Psoas muscle (tissue), 8 donors: ENCODE measurements around the gene CIBAR2. TPM values are rescaled to one million over a fixed set of nuclear protein-coding genes. Genes with fewer than 3 reads are reported as not detected.

Experiments used
- ATAC-seq, 4 donors: fragments of 200-7000 bp; cut with Tn5 transposase; one replicate each; pipeline ENCODE4 v1.9.1; 2020; ENCODE audit warnings: moderate library complexity in 3 of 4, mild to moderate bottlenecking in 2 of 4
- DNase-seq, 2 donors: peaks; one replicate each; pipeline ENCODE4 v3.0.0-alpha.2; 2020
- H3K27ac ChIP-seq: fragments of 200-600 bp; one replicate; pipeline ENCODE4 v1.8.0; 2022
- H3K27me3 ChIP-seq, 3 donors: fragments of 200-600 bp in 1 of 3; one replicate each; pipeline versions ENCODE4 v1.6.1 to v1.8.0; 2013 to 2022; ENCODE audit warnings: low read length in 2 of 3, mild to moderate bottlenecking in 2 of 3, moderate library complexity in 1 of 3; ENCODE audit not compliant: insufficient read depth in 3 of 3
- H3K36me3 ChIP-seq, 2 donors: fragments of 200-600 bp in 1 of 2; one replicate each; pipeline versions ENCODE4 v1.6.1 to v1.8.0; 2013 to 2022; ENCODE audit warnings: low read depth in 1 of 2, mild to moderate bottlenecking in 1 of 2, moderate library complexity in 1 of 2; ENCODE audit not compliant: insufficient read depth in 1 of 2
- H3K4me1 ChIP-seq: fragments of 200-600 bp; one replicate; pipeline ENCODE4 v1.8.0; 2022
- H3K4me3 ChIP-seq: fragments of 200-600 bp; one replicate; pipeline ENCODE4 v1.8.0; 2022; ENCODE audit warnings: mild to moderate bottlenecking
- H3K9me3 ChIP-seq: fragments of 200-600 bp; one replicate; pipeline ENCODE4 v1.8.0; 2022
- WGBS, 3 donors: extraction: QIAGEN DNeasy Blood & Tissue Kit; methylation state at CpG; one replicate each; pipeline versions ENCODE4 v1.1.6 to v1.1.7; 2013; 5-methylcytosine and 5-hydroxymethylcytosine counted together
- intact Hi-C, 2 donors: fragments of 100-400 bp; cut with DNase I; formaldehyde crosslinking; loops; one replicate each; pipeline versions ENCODE4 v1.11.0 to v1.14.2; 2022
- polyA plus RNA-seq, 3 donors: library from polyadenylated mRNA; stranded (reverse); fragments of 200-250 nt; gene quantifications; one replicate each; pipeline ENCODE4 v1.2.3, GENCODE V29; 2013
- total RNA-seq, 4 donors: library from RNA; stranded (reverse); fragmentation: NEBNext Ultra II Directional in 2 of 4; extraction: Animal tissue kit (Norgen Biotek cat#: 25700) in 2 of 4; gene quantifications; one replicate each; pipeline versions ENCODE4 v1.2.1 to v1.2.4, GENCODE V29; 2021 to 2023
- TF ChIP-seq, protein P1 (sequence below): fragments of 200-600 bp; IDR thresholded peaks from one replicate; pipeline ENCODE4 v1.8.0; 2022; ENCODE audit warnings: antibody characterized with exemption
- donor health status: healthy with polysubstance abuse.
- donor health status: DM: no; HTN: no; CAD: no; lungs with moderate emphysema.
- donor health status: Bipolar disorder and iron deficiency.
- donor health status: healthy.
- donor health status: DM: yes; HTN: yes; CAD: no.
- donor health status: DM: no; HTN: no; CAD: no.
- donor health status: DM: no; HTN: no; CAD: no.
- donor health status: DM: yes; HTN: yes; CAD: no.

Gene CIBAR2
- total and polyA plus RNA-seq, 7 donors: 0.36 TPM; not detected in 6

DNA sequence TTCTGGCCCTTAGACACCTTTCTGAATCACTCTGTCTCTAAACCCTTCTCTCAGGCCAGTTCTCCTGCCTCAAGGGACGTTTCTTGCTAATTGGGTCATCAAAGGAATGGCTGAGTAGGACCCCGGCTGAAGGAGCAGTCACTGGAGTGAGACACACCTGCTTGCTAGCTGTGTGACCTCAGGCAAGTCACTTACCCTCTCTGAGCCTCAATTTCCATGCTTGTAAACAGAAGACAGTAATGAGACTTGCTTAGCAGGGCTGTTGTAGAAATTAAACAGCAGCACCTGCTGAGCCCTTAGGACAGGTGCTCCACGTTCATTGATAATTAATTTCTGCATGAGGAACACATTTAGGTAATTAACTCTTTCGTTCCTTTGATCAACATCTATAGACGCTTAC, 6.8 kb downstream of the CIBAR2 start:
- DNase-seq (no peak), ATAC-seq (no peak)
- intact Hi-C loops: no loop called here
- Histone ChIP-seq H3K4me1 (peaks cover 8% of the 10 kb centered on the region), H3K27me3 (no peaks in the 10 kb centered on the region), H3K4me3 (no peak overlapping the region), H3K9me3 (no peaks in the 10 kb centered on the region), H3K27ac (no peak overlapping the region), H3K36me3 (no peaks in the 10 kb centered on the region)
- TF ChIP-seq, protein P1, sequence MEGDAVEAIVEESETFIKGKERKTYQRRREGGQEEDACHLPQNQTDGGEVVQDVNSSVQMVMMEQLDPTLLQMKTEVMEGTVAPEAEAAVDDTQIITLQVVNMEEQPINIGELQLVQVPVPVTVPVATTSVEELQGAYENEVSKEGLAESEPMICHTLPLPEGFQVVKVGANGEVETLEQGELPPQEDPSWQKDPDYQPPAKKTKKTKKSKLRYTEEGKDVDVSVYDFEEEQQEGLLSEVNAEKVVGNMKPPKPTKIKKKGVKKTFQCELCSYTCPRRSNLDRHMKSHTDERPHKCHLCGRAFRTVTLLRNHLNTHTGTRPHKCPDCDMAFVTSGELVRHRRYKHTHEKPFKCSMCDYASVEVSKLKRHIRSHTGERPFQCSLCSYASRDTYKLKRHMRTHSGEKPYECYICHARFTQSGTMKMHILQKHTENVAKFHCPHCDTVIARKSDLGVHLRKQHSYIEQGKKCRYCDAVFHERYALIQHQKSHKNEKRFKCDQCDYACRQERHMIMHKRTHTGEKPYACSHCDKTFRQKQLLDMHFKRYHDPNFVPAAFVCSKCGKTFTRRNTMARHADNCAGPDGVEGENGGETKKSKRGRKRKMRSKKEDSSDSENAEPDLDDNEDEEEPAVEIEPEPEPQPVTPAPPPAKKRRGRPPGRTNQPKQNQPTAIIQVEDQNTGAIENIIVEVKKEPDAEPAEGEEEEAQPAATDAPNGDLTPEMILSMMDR: no peak
- 71 to 82% (median 73%) methylated on average over 5 of the region's 5 CpGs for WGBS, 3 donors

GRCh38 chr16:85104821-85105391, 7.4 kb downstream of the CIBAR2 start:
- Histone ChIP-seq H3K36me3 (no peaks in the 10 kb centered on the region), H3K27ac (peak overlapping the region; percentile 41), H3K9me3 (no peaks in the 10 kb centered on the region), H3K4me3 (no peak overlapping the region), H3K4me1 (peaks cover 8% of the 10 kb centered on the region), H3K27me3 (no peaks in the 10 kb centered on the region)
- 30 to 44% (median 39%) methylated on average over 11 of the region's 11 CpGs for WGBS, 3 donors
- TF ChIP-seq, protein P1: no peak
- DNase-seq (peak; percentile 38 to 83), ATAC-seq (peak; percentile 89 to 96 (median 94))
- intact Hi-C loops: no loop called here

DNA sequence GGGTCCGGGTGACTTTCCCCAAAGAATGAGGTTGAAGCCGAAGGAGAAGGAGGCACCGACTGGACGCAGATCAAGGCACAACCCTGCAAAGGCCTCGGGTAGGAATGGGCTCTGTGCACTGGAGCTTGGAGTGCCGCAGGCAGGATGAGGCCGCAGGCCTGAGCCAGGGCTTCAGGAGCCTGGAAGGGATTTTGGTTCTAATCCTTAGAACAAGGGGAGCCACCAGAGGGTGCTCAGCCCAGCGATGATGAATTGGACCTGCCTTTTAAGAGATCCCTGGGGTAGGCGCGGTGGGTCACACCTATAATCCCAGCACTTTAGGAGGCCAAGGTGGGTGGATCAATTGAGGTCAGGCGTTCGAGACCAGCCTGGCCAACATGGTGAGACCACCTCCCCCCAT, 8.1 kb downstream of the CIBAR2 start:
- DNase-seq: no peak
- intact Hi-C loops: no loop called here
- H3K4me3 ChIP-seq: no peak overlapping the region
- WGBS, 3 donors: 84 to 90% (median 86%) methylated on average over 12 of the region's 12 CpGs
- no peaks in the 10 kb centered on the region for H3K9me3 ChIP-seq
- H3K27me3 ChIP-seq: no peaks in the 10 kb centered on the region
- no peak overlapping the region for H3K27ac ChIP-seq
- H3K36me3 ChIP-seq: no peaks in the 10 kb centered on the region
- TF ChIP-seq, protein P1: no peak
- peaks cover 8% of the 10 kb centered on the region for H3K4me1 ChIP-seq
- no peak for ATAC-seq

DNA sequence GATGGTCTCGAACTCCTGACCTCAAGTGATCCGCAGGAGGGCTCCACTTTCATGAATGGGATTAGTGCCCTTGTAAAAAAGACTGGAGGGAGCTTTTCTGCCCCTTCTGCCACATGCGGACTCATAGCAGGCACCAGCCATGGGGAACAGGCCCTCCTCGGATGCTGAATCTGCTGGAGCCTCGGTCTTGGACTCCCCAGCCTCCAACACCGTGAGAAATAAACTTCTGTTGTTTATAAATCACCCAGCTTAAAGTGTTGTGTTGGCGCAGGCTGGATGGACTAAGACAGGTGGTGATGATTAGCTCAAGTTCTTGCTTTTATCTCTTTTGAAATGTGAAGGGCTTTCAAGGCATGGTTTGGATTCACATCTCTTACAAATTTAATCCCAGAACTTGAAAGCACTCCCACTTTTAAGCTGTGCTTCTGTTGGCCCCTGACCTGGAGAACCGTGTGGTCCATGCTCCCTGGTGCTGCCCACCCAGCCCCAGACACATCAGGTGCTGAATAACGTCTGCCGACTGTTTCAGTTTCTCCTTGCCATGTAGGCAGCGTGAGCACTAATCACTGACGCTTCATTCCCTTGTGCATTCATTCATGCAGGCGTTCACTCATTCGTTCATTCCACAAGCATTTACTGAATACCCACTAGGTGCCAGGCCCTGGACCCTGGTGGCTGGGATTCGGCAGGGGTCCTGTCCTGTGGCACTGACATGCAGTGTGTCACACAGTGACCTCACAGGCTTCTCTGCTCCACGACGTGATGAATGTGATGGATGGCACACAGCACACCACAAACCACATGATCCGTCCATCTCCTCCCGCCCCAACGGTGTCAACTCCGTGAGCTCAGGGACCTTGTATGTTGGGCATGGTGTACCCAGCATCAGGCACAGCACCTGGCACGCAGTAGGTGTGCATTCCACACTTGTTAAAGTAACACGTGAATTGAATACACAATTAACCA, 8.9 kb downstream of the CIBAR2 start:
- WGBS, 3 donors: 74 to 82% (median 76%) methylated on average over 23 of the region's 23 CpGs
- ATAC-seq (no peak), DNase-seq (no peak)
- TF ChIP-seq, protein P1: no peak
- Histone ChIP-seq H3K9me3 (no peaks in the 10 kb centered on the region), H3K4me3 (no peak overlapping the region), H3K4me1 (peaks cover 8% of the 10 kb centered on the region), H3K27me3 (no peaks in the 10 kb centered on the region), H3K36me3 (no peaks in the 10 kb centered on the region), H3K27ac (no peak overlapping the region)
- intact Hi-C loops: no loop called here
